ENCODE measurements around the gene TOM1L2.
A peak's percentile ranks its signal among the peaks of the same experiment; 100 is the strongest.

TOM1L2 gene

GRCh38 chr17:17824119-17824782 lies 147.9 kb downstream of the TOM1L2 start:
- ChIA-PET POLR2A (interaction anchor here (24.8 kb wide), 1 partner anchor 11 kb away, joined by 369 read pairs; the partner anchor contains the start of gene SREBF1), CTCF (interaction anchor here (0.6 kb wide), 1 partner anchor 50 kb away, joined by 3 read pairs; no protein-coding TSS in a partner anchor)
- TF ChIP-seq LEF1 (IDR thresholded peaks at IDR 0.05; ENCODE audit: borderline replicate concordance): no peak
- no peak for TF ChIP-seq ELF4 (IDR thresholded peaks at IDR 0.05)
- no peak for TF ChIP-seq HDGF (IDR thresholded peaks at IDR 0.05; ENCODE audit: borderline replicate concordance)
- no peak for TF ChIP-seq ZNF384 (IDR thresholded peaks at IDR 0.05)
- TF ChIP-seq SP1 (IDR thresholded peaks at IDR 0.05): no peak
- TF ChIP-seq PKNOX1 (IDR thresholded peaks at IDR 0.05): no peak
- no peak for DNase-seq (ENCODE audit: extremely low spot score)

- POLR2A ChIA-PET: interaction anchor here (24.8 kb wide), 1 partner anchor 12 kb away, joined by 369 read pairs; the partner anchor contains the start of gene SREBF1
- CTCF ChIA-PET: no interaction called here
Observed at GRCh38 chr17:17823433-17824118, 148.6 kb downstream of the TOM1L2 start.

GRCh38 chr17:17822616-17823015 lies 149.6 kb downstream of the TOM1L2 start:
- TF ChIP-seq NFRKB (IDR thresholded peaks at IDR 0.05): no peak
- no peak for TF ChIP-seq ARNT (IDR thresholded peaks at IDR 0.05)
- no peak for TF ChIP-seq L3MBTL2 (conservative IDR thresholded peaks at IDR 0.05)
- TF ChIP-seq SP1 (IDR thresholded peaks at IDR 0.05): no peak
- no peak for TF ChIP-seq ZNF384 (IDR thresholded peaks at IDR 0.05)
- DNase-seq (ENCODE audit: extremely low spot score): no peak
- ChIA-PET POLR2A (interaction anchor here (24.8 kb wide), 1 partner anchor 13 kb away, joined by 369 read pairs; the partner anchor contains the start of gene SREBF1), CTCF (no interaction called here)

More at GRCh38 chr17:17823433-17824118, 148.6 kb downstream of the TOM1L2 start:
- DNase-seq (ENCODE audit: extremely low spot score): peak; percentile 96
- TF ChIP-seq L3MBTL2 (conservative IDR thresholded peaks at IDR 0.05) (0 out of 2 replicates have a peak, but pooled peaks have one; percentile 17), NFRKB (IDR thresholded peaks at IDR 0.05) (no peak)

- no peak for DNase-seq (ENCODE audit: extremely low spot score)
- no peak for TF ChIP-seq FOXA1 (IDR thresholded peaks at IDR 0.05)
- no peak for TF ChIP-seq NFRKB (IDR thresholded peaks at IDR 0.05)
- TF ChIP-seq ZNF384 (IDR thresholded peaks at IDR 0.05): no peak
- TF ChIP-seq CTBP1 (IDR thresholded peaks at IDR 0.05; ENCODE audit: borderline replicate concordance): no peak
- TF ChIP-seq FOXM1 (IDR thresholded peaks at IDR 0.05; ENCODE audit: borderline replicate concordance): no peak
- TF ChIP-seq BHLHE40 (IDR thresholded peaks at IDR 0.05; ENCODE audit: borderline replicate concordance): no peak
- TF ChIP-seq SUZ12 (IDR thresholded peaks at IDR 0.05): no peak
- no peak for TF ChIP-seq FOXK2 (IDR thresholded peaks at IDR 0.05)
- no peak for TF ChIP-seq LEF1 (IDR thresholded peaks at IDR 0.05; ENCODE audit: borderline replicate concordance)
- TF ChIP-seq L3MBTL2 (conservative IDR thresholded peaks at IDR 0.05): no peak
- no peak for TF ChIP-seq SP1 (IDR thresholded peaks at IDR 0.05)
- TF ChIP-seq ELF4 (IDR thresholded peaks at IDR 0.05): no peak
- no peak for TF ChIP-seq PKNOX1 (IDR thresholded peaks at IDR 0.05)
- TF ChIP-seq TARDBP (IDR thresholded peaks at IDR 0.05): no peak
- ChIA-PET POLR2A (interaction anchor here (1.4 to 24.8 kb wide), 2 partner anchors 14 to 140 kb away, joined by 3 to 369 read pairs; partner anchors contain the start of gene SREBF1), CTCF (no interaction called here)
Observed at GRCh38 chr17:17822189-17822588, 150.0 kb downstream of the TOM1L2 start.

- POLR2A ChIA-PET: interaction anchor here (1.0 to 24.8 kb wide), 3 partner anchors 9 to 138 kb away, joined by 3 to 369 read pairs (median 3); partner anchors contain the start of gene SREBF1
- no peak for DNase-seq (ENCODE audit: extremely low spot score)
- TF ChIP-seq BHLHE40 (IDR thresholded peaks at IDR 0.05; ENCODE audit: borderline replicate concordance) (no peak), FOXA1 (IDR thresholded peaks at IDR 0.05) (no peak), PKNOX1 (IDR thresholded peaks at IDR 0.05) (no peak), NFRKB (IDR thresholded peaks at IDR 0.05) (no peak), CTBP1 (IDR thresholded peaks at IDR 0.05; ENCODE audit: borderline replicate concordance) (no peak), ELF4 (IDR thresholded peaks at IDR 0.05) (no peak), SUZ12 (IDR thresholded peaks at IDR 0.05) (no peak), HDGF (IDR thresholded peaks at IDR 0.05; ENCODE audit: borderline replicate concordance) (no peak), L3MBTL2 (conservative IDR thresholded peaks at IDR 0.05) (no peak), LEF1 (IDR thresholded peaks at IDR 0.05; ENCODE audit: borderline replicate concordance) (no peak)
- CTCF ChIA-PET: interaction anchor here (1.0 to 1.2 kb wide), 2 partner anchors 8 to 35 kb away, joined by 4 to 5 read pairs; no protein-coding TSS in a partner anchor
Observed at GRCh38 chr17:17820463-17821158, 151.6 kb downstream of the TOM1L2 start.

GRCh38 chr17:17820046-17820445 lies 152.2 kb downstream of the TOM1L2 start:
- POLR2A ChIA-PET: interaction anchor here (24.8 kb wide), 1 partner anchor 16 kb away, joined by 369 read pairs; the partner anchor contains the start of gene SREBF1
- TF ChIP-seq NFRKB (IDR thresholded peaks at IDR 0.05) (no peak), TARDBP (IDR thresholded peaks at IDR 0.05) (no peak), SUZ12 (IDR thresholded peaks at IDR 0.05) (no peak), PKNOX1 (IDR thresholded peaks at IDR 0.05) (no peak), HDGF (IDR thresholded peaks at IDR 0.05; ENCODE audit: borderline replicate concordance) (no peak), LEF1 (IDR thresholded peaks at IDR 0.05; ENCODE audit: borderline replicate concordance) (no peak), ELF4 (IDR thresholded peaks at IDR 0.05) (no peak), L3MBTL2 (conservative IDR thresholded peaks at IDR 0.05) (no peak)
- CTCF ChIA-PET: interaction anchor here (0.7 to 1.7 kb wide), 3 partner anchors 8 to 99 kb away, joined by 3 to 4 read pairs (median 4); no protein-coding TSS in a partner anchor
- DNase-seq (ENCODE audit: extremely low spot score): no peak
